Mammary epithelial cell (primary cell): ENCODE data around the gene ING5.

Experiments used
- EZH2 ChIP-seq: IDR thresholded peaks from 2 replicates; pipeline ENCODE4 v1.6.1; 2012; ENCODE audit warnings: low read length, inconsistent platforms, borderline replicate concordance
- TF ChIP-seq, protein P1 (sequence below), 2 donors: IDR thresholded peaks in 1 of 2; conservative IDR thresholded peaks in 1 of 2; 2 replicates each; pipeline ENCODE4 v1.5.1; 2011 to 2012; ENCODE audit warnings: inconsistent platforms in 2 of 2, low read length in 2 of 2, mild to moderate bottlenecking in 2 of 2, control low read depth in 1 of 2, low read depth in 1 of 2; ENCODE audit not compliant: insufficient read depth in 1 of 2; ENCODE audit errors: extremely low read depth in 1 of 2

DNA sequence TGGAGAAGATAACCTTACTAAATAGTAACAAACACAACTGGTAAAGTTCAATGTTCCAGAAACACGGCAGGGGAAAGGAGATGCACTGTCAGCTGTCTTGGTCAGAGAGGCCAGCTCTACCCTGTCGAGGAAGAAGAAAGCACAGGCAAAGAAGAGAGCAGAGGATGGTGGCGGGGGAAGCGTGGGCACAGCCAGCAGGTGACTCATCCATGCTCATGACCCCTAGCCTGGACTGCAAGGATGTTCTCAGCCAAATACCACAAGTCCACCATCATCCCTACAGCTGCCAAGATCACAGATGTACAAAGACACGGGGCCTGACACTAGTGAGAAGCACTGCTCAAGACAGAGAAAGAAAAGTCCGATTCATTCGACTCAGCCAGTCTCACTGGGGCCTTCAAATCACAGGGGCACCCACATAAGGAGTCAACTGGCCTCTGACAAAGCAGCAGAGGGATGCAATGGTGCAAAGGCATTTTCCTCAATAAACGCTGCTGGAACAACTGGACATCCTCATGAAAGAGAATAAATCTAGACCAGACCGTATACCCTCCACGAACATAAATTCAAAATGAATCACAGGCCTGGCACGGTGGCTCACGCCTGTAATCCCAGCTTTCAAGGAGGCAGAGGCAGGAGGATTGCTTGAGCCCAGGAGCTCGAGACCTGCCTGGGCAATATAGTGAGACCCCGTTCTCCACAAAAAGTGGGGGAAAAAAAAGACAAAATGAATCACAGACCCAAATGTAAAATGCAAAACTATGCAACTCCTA is 20.8 kb upstream of the ING5 start:
- TF ChIP-seq, protein P1, sequence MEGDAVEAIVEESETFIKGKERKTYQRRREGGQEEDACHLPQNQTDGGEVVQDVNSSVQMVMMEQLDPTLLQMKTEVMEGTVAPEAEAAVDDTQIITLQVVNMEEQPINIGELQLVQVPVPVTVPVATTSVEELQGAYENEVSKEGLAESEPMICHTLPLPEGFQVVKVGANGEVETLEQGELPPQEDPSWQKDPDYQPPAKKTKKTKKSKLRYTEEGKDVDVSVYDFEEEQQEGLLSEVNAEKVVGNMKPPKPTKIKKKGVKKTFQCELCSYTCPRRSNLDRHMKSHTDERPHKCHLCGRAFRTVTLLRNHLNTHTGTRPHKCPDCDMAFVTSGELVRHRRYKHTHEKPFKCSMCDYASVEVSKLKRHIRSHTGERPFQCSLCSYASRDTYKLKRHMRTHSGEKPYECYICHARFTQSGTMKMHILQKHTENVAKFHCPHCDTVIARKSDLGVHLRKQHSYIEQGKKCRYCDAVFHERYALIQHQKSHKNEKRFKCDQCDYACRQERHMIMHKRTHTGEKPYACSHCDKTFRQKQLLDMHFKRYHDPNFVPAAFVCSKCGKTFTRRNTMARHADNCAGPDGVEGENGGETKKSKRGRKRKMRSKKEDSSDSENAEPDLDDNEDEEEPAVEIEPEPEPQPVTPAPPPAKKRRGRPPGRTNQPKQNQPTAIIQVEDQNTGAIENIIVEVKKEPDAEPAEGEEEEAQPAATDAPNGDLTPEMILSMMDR (conservative IDR thresholded peaks at IDR 0.05 in 1 of 2, IDR thresholded peaks at IDR 0.05 in 1 of 2; ENCODE audit: extremely low read depth in 1 of 2, insufficient read depth in 1 of 2, low read depth in 1 of 2, low read length in 2 of 2), result no peak
- TF ChIP-seq EZH2, result no peak
